NCI-H1930 (cell line): ENCODE results near the gene CDK5R1.
"Not testable (repeated sequence)": the region's sequence is repeated elsewhere in the genome, so short reads cannot be mapped to it uniquely, and the experiment has no call there.

Source experiments
- DNase-seq, 2 experiments: peaks; one replicate each; lab custom pipeline; 2025; lab: John Stamatoyannopoulos, UW

CDK5R1 gene

DNA sequence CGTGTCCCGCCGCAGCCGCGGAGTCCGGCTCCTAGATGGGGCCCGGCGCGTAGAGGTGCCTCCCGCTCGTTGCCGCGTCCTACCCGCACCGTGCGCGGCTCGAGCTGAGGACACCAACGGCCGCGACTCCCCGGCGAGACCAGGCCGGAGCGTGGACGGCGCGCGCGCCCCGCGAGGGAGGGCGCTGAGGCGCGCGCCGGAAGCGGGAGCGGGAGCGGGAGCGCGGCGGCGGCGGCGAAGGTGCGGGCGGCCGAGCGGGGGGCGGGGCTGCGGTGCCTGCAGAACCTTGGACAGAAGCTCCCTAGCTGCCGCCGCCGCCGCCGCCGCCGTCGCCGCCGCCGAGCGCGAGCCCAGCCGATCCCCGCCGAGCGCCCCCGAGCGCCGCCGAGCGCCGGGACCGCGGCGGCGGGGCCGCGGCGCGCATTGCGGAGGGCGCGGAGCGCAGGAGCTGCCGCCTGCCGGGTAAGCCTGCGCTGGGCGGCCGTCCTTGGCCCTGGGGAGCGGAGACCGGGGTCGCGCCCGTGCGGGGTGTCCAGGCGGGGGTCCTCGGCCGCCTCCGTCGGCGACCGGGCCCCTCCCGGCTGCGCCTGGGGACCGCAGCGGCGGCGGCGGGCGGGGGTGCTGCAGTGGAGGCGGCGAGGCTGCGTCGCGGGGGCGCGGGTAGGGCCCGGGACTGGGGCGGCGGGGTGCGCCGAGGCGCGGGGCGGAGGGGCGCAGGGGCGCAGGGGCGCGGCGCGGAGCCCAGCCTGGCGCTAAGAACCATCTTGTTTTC lies at the start of gene CDK5R1:
CDK5R1 (plus strand) TSS at position 293 of the 772 bp plus-strand sequence. CDS start 628 bp downstream, outside the sequence.
- DNase-seq = peak; percentile 78 to 82

GRCh38 chr17:32440722-32441121 lies 46.1 kb upstream of the CDK5R1 start:
- DNase-seq = no peak

GRCh38 chr17:32441886-32442285 lies 44.9 kb upstream of the CDK5R1 start:
- DNase-seq = no peak

GRCh38 chr17:32443827-32444300 lies 42.9 kb upstream of the CDK5R1 start:
- peak in 1 of 2 experiments; percentile 57 for DNase-seq

DNA sequence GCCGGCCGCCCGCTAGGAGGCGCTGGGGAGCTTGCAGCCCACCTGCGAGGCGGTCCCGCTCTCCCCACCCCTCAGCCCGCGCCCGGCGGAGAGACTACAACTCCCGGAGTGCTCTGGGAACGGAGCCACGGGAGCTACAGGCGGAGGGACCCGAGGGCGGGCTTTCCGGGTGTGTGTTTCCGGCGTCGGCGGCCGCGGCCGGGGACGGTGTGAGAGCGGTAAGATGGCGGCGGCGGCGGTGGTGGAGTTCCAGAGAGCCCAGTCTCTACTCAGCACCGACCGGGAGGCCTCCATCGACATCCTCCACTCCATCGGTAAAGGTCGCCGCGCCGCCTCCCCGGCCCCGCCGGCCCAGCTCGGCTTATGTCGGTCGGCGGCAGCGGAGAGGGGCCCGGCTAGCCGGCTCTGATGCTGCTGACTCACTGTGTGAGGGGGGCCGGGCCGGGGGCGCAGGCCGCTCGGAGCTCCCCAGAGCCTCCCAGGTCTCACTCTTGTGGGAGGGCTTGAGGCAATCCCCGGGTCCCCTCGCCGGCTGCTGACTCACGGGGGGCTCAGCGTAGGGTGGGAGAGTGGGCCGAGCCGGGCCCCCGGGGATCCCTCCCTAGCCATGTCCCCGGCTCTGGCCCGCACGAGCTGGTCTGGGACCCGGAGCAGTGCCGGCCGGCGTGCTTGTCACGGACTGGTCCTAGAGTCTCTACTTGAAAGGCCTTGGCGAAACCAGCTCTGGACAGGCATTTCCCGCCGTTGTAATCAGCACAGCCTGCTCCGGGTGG lies 42.3 kb upstream of the CDK5R1 start, which contains the start of gene PSMD11:
PSMD11 (plus strand) TSS at position 210 of the 773 bp plus-strand sequence; CDS start at position 224, 14 bp downstream.
- peak; percentile 93 to 98 for DNase-seq

DNA sequence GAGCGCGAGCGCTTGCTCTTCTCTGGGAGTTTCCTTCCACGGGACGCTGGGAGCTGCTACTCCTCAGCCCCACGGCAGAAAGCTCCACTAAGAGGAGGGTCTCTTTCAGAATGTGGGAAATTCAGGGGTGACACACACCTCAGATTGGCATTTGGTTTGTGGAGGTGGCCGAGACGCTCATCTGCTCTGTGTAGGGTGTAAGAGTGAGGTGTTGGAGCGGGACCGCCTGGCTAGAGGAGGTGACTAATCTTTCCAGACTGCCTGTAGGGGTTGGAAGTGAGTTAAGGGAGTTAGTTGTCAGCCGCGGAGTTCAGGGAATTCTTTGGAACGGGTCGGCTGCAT lies 41.7 kb upstream of the CDK5R1 start:
- no peak for DNase-seq

DNA sequence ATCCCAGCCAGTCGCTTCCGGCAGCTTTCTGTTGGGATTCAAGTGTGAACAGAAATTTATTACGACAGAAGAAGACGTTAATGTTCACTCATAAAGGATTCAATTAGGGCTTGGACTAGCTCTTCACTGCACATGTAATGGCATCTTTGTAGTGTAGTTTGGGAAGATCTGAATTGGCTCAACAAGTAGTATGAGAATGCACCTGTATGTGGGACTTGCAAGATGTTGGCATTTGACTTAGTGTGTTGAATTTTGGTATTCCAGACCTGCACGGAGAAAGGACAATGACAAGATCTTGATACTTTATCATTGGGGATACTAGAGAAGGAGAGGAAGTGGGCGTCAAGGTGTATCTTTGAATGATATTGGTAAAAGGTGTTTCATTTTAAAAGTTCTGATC lies 41.3 kb upstream of the CDK5R1 start:
- no peak for DNase-seq

DNA sequence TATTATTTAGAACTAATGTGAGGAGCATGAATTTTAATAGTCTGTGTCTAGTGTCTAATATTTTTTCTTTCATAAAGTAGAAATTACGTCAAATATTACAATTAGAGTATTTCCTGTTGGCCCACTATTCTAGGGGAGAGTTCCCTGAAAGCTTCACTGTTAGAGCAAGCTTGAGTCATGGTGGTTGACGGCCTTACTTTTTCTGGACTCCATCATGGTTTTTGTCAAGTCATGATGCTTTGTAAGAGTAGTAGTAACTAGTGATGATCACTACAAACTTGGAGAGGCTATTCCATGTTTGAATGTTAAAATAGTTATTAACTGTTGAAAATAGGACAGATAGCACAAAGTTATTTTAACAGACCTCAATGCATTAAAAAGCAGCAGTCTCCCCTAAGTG lies 40.8 kb upstream of the CDK5R1 start:
- no peak for DNase-seq

- DNase-seq = no peak
Measured at GRCh38 chr17:32446949-32447348, 39.8 kb upstream of the CDK5R1 start.

DNA sequence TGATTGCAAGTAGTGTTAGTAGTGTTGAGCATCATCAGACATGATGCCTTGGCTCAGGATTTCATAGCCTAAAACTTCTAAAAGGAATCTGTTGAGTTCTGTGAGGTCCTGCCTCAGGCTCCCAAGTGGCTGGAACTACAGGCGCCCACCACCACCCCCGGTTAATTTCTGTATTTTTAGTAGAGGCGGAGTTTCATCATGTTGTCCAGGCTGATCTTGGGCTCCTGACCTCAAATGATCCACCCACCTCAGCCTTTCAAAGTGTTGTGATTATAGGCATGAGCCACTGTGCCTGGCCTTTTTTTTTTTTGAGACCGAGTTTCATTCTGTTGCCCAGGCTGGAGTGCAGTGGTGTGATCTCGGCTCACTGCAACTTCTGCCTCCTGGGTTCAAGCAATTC lies 36.8 kb upstream of the CDK5R1 start:
- DNase-seq = no peak

DNA sequence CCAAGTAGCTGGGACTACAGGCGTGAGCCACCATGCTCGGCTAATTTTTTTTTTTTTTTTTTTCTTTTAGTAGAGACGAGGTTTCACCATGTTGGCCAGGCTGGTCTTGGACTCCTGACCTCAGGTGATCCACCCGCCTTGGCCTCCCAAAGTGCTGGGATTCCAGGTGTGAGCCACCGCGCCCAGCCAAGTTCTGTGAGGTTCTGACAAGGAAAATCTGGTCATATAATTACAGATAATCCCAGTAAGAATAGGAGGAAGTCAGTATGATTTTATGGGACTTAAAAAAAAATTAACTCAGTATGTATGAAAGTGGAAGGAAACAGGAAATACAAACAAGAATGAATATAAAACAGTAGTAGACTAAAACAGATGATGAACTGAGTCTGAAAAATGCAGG lies 36.4 kb upstream of the CDK5R1 start:
- DNase-seq = not testable (repeated sequence)

GRCh38 chr17:32451879-32452278 lies 34.9 kb upstream of the CDK5R1 start:
- no peak for DNase-seq

DNA sequence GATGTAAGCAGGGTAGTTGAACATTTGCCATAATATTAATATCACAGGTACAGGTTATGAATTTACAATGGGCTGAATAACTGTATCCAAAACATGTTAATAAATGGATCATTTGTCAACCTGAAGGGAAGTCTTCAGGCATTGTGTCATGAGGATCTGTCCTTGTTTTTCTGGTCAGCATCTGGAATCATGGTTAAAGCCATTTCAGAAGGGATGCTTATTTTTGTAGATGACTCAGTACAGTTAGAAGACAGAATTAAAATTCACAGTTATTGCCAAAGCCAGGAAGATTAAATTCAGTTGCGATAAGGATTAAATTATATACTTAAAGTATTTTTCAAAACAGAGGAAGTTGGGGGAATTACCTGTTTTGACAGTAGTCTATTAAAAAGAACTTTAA lies 34.5 kb upstream of the CDK5R1 start:
- no peak for DNase-seq

DNA sequence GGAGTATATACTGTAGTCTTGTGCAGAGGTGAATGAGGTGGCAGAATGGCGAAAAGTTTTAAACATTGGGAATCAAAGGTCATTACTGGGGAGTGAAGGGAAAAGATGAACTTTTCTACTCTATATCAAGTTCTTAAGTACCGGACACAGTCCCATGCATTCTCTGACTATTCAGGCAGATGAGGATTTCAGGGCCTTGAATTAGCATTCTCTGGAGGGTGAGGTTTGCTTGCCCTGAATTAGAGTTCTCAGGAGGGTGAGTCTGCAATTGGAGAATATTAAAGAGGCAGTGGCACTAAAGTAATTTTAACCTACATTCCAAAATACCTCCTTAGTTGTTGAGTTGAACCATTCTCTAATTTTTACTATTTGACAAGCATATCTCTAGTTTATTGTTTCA lies 33.4 kb upstream of the CDK5R1 start:
- no peak for DNase-seq

DNA sequence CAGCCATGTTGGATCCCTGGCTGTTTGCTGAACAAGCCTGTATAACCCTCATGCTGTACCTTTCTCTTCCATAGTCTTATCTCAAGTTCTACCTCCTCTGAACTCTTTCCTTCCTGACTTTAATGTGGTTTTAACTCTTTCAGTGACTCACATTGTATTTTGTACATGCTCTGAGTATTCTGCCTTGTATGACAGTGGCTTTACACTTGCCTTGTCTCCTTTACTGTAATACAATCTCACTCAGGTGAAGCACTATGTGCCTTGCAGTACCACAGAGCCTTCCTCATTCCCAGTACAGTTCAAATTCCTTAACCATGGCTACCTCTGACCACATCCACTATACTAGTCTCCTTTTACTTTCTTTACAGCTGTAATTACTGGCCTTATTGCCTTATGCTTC lies 28.4 kb upstream of the CDK5R1 start:
- no peak for DNase-seq

DNA sequence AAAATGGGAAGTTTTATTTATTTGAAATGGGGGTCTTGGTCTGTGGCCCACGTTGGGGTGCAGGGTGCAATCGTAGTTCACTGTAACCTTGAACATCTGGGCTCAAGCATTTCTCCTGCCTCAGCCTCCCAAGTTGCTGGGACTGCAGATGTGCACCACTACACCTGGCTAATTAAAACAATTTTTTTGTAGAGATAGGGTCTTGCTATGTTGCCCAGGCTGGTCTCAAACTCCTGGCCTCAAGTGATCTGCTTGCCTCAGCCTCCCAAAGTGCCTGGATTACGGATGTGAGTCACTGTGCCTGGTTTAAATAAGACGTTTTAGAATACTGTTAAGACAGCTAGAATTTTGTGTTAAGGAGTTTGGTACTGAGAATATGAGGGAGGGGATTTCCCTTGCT lies 26.7 kb upstream of the CDK5R1 start:
- no peak for DNase-seq

DNA sequence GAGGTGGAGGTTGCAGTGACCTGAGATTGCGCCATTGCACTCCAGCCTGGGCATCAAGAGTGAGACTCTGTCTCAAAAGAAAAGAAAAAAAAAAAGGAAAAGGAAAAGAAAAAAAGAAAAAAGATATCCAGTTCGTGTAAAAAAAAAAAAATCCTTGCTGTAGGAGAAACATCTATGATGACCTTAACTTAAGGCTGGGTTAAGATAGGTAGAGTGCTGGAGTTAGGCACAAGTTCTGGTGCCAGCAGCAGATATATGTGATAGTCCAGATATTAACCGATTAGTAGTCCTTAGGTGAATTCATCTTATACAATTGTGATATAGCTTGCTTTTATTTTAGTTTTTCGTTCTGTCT lies 25.3 kb upstream of the CDK5R1 start:
- DNase-seq = no peak

- DNase-seq = peak in 1 of 2 experiments; percentile 26
Measured at GRCh38 chr17:32461853-32462617, 24.8 kb upstream of the CDK5R1 start.

DNA sequence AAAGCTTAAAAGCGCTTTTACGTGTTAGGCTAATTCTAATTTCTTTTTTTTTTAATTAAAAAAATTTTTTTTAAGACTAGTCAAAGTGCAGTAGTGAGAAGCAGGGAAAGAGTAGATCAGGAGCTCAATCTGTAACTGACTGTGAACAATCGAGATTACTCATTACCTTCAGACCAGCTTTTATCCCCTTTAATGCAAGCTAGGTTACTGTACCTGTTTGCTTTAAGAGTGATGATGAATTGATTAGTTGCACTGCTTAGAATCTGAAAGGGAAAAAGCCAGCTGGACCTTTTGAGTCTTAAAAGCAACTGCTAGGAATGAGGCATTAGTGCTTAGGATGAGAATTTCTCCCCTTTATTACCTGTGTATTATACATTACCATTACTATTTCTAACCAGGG lies 23.5 kb upstream of the CDK5R1 start:
- DNase-seq = no peak

DNA sequence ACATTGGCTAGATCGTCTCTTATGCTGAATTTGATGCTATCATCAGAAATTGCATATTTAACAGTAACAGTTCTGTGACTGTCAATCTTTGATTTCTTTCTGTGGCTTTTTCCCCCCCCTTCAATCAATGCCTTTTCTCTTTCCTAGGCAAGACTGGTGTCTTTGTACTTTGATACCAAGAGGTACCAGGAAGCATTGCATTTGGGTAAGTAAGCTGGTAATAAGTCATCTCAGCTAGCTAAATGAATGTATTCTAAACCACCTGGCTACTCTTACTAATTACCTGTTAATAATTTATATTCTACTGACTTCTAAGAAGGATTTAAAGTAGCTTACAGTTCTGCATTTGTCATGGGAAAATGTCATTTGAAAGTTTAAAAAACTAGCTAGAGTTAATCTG lies 22.4 kb upstream of the CDK5R1 start:
- DNase-seq = no peak

GRCh38 chr17:32467949-32468348 lies 18.8 kb upstream of the CDK5R1 start:
- DNase-seq = no peak

DNA sequence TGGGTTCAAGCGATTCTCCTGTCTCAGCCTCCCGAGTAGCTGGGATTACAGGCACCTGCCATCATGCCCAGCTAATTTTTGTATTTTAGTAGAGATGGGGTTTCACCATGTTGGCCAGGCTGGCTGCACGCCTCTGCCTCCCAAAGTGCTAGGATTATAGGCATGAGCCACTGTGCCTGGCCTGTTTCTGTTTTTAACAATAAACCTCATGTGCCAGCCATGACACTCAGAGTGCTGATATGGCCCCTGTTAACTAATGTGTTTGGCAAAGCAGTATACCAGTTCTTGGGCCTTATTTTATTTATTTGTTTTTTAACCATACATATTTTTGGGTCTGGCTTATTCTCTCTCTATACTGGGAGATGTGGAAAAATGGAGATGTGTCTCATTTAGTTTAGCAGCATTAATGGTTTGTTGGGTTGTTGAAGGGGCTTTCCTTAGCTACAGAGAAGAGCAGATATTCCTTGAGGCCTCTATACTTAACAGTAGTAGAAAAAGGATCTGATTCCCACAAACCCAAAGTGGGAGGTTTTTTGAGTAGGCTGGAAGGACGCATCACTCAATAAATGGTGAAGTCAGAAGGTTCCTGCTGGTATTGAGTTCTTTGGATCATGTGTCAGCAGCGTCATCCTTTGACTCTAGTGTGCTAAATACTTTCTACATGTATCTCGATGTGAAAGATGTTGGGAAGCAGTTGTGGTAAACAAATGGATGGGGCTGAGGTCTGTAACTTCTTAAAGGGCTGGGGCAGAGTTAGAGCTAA lies 16.2 kb upstream of the CDK5R1 start:
- no peak for DNase-seq
